IMR-90 (cell line): ENCODE measurements around the gene IL5RA. TPM values are rescaled to one million over a fixed set of nuclear protein-coding genes. Genes with fewer than 3 reads are reported as not detected.

Experiments used
- ATAC-seq: fragments of 200-7000 bp; cut with Tn5 transposase; 2 replicates; pipeline ENCODE4 v1.9.1; 2020; ENCODE audit warnings: low read depth, mild to moderate bottlenecking, moderate library complexity
- BruUV-seq: library from RNA; stranded (reverse); fragments of 400-500 nt; replicated peaks from 2 replicates; lab custom pipeline; 2021; lab: Mats Ljungman, UMichigan
- CTCF ChIA-PET: fragments of 300-600 bp; formaldehyde crosslinking; extraction: SDS; loops from one replicate; lab custom pipeline; 2021; ENCODE audit warnings: antibody characterized with exemption; lab: Yijun Ruan, JAX
- POLR2A ChIA-PET: fragments of 300-600 bp; sonication (Branson Sonifier 250); formaldehyde crosslinking; loops from one replicate; lab custom pipeline; 2022; ENCODE audit warnings: antibody characterized with exemption; ENCODE audit not compliant: unreplicated experiment; lab: Charles Lee
- DNase-seq: peaks from one replicate; pipeline ENCODE4 v3.0.0; 2013
- H2AFZ ChIP-seq: replicated peaks from 2 replicates; pipeline ENCODE3; 2013; ENCODE audit warnings: low read length, mild to moderate bottlenecking; ENCODE audit not compliant: poor library complexity
- H2AK5ac ChIP-seq: 2 replicates; pipeline ENCODE4 v1.6.1; 2013; ENCODE audit warnings: low read depth, low read length, inconsistent platforms
- H2AK9ac ChIP-seq: replicated peaks from 2 replicates; pipeline ENCODE3; 2013; ENCODE audit warnings: mild to moderate bottlenecking, low read depth, low read length, moderate library complexity; ENCODE audit not compliant: poor library complexity
- H2BK120ac ChIP-seq: 2 replicates; pipeline ENCODE4 v1.6.1; 2013; ENCODE audit warnings: low read depth, low read length, inconsistent platforms
- H2BK15ac ChIP-seq: 3 replicates; pipeline ENCODE4 v1.6.1; 2013; ENCODE audit warnings: low read depth, low read length, inconsistent platforms
- H2BK20ac ChIP-seq: 2 replicates; pipeline ENCODE4 v1.6.1; 2013; ENCODE audit warnings: low read depth, mild to moderate bottlenecking, inconsistent platforms, low read length, moderate library complexity
- H2BK5ac ChIP-seq: 2 replicates; pipeline ENCODE4 v1.6.1; 2013; ENCODE audit warnings: mild to moderate bottlenecking, low read depth, low read length, inconsistent platforms; ENCODE audit not compliant: poor library complexity, severe bottlenecking
- H3K14ac ChIP-seq: replicated peaks from 2 replicates; pipeline ENCODE4 v1.6.1; 2013; ENCODE audit warnings: low read depth, low read length, inconsistent platforms
- H3K18ac ChIP-seq: 2 replicates; pipeline ENCODE4 v1.6.1; 2013; ENCODE audit warnings: low read depth, low read length, control low read depth
- H3K23ac ChIP-seq: 2 replicates; pipeline ENCODE4 v1.6.1; 2013; ENCODE audit warnings: low read depth, low read length, inconsistent platforms
- H3K27ac ChIP-seq: 2 replicates; pipeline ENCODE4 v1.5.1; 2013; ENCODE audit warnings: mild to moderate bottlenecking, control low read depth, low read length; ENCODE audit not compliant: insufficient read depth
- H3K27me3 ChIP-seq: 2 replicates; pipeline ENCODE4 v1.6.1; 2013; ENCODE audit warnings: low read length; ENCODE audit not compliant: control insufficient read depth, insufficient read depth
- H3K36me3 ChIP-seq: 2 replicates; pipeline ENCODE4 v1.6.1; 2013; ENCODE audit warnings: low read length, mixed read lengths; ENCODE audit not compliant: control insufficient read depth, insufficient read depth
- H3K4ac ChIP-seq: 2 replicates; pipeline ENCODE4 v1.6.1; 2013; ENCODE audit warnings: low read depth, low read length, inconsistent platforms
- H3K4me1 ChIP-seq: 2 replicates; pipeline ENCODE4 v1.6.1; 2013; ENCODE audit warnings: low read length, mixed read lengths; ENCODE audit not compliant: control insufficient read depth, insufficient read depth
- H3K4me2 ChIP-seq: 2 replicates; pipeline ENCODE4 v1.6.1; 2013; ENCODE audit warnings: low read depth, mild to moderate bottlenecking, control low read depth, low read length, moderate library complexity
- H3K4me3 ChIP-seq: 2 replicates; pipeline ENCODE4 v1.5.1; 2013; ENCODE audit warnings: low read depth, mild to moderate bottlenecking, control low read depth, low read length, moderate library complexity; ENCODE audit not compliant: insufficient read depth
- H3K56ac ChIP-seq: 2 replicates; pipeline ENCODE4 v1.6.1; 2013; ENCODE audit warnings: low read length, inconsistent platforms; ENCODE audit not compliant: insufficient read depth; ENCODE audit errors: extremely low read depth
- H3K79me1 ChIP-seq, 2 experiments: 2 replicates each; pipeline ENCODE4 v1.6.1; 2013; ENCODE audit warnings: low read length in 2 of 2, inconsistent platforms in 1 of 2, low read depth in 1 of 2
- H3K9ac ChIP-seq: 2 replicates; pipeline ENCODE4 v1.6.1; 2013; ENCODE audit warnings: low read depth, low read length, control low read depth
- H3K9me1 ChIP-seq: 2 replicates; pipeline ENCODE4 v1.6.1; 2013; ENCODE audit warnings: low read length, inconsistent platforms; ENCODE audit not compliant: insufficient read depth
- H3K9me3 ChIP-seq: 2 replicates; pipeline ENCODE4 v1.6.1; 2013; ENCODE audit warnings: low read length; ENCODE audit not compliant: control insufficient read depth, insufficient read depth
- H4K20me1 ChIP-seq: 2 replicates; pipeline ENCODE4 v1.6.1; 2013; ENCODE audit warnings: low read length, inconsistent platforms; ENCODE audit not compliant: insufficient read depth
- H4K5ac ChIP-seq: 2 replicates; pipeline ENCODE4 v1.6.1; 2013; ENCODE audit warnings: mild to moderate bottlenecking, low read depth, low read length, control low read depth
- H4K8ac ChIP-seq, 2 experiments: 2 replicates each; pipeline ENCODE4 v1.6.1; 2013; ENCODE audit warnings: low read depth in 2 of 2, low read length in 2 of 2, control low read depth in 1 of 2, inconsistent platforms in 1 of 2
- H4K91ac ChIP-seq: 2 replicates; pipeline ENCODE4 v1.6.1; 2013; ENCODE audit warnings: low read depth, low read length, inconsistent platforms; ENCODE audit not compliant: insufficient read depth
- BHLHE40 ChIP-seq: fragments of 150-350 bp; IDR thresholded peaks from 2 replicates; pipeline ENCODE4 v1.6.1; 2016; ENCODE audit warnings: mild to moderate bottlenecking, low read depth, low read length
- CEBPB ChIP-seq: IDR thresholded peaks from 2 replicates; pipeline ENCODE4 v1.6.1; 2012; ENCODE audit warnings: low read depth, low read length, improper control_type of control experiment
- RFX5 ChIP-seq: IDR thresholded peaks from 2 replicates; pipeline ENCODE4 v1.8.0; 2012; ENCODE audit warnings: low read depth, mild to moderate bottlenecking, low read length, moderate library complexity
- SMC3 ChIP-seq: fragments of 150-350 bp; IDR thresholded peaks from 2 replicates; pipeline ENCODE4 v1.6.1; 2016; ENCODE audit warnings: low read depth, mild to moderate bottlenecking, antibody characterized with exemption, low read length, moderate library complexity
- WGBS, 2 experiments: methylation state at CpG; one replicate each; pipeline versions ENCODE4 v1.1.5 to v1.1.7; 2013; ENCODE audit warnings: missing lambda C conversion rate in 2 of 2; ENCODE audit not compliant: insufficient read length in 1 of 2; ENCODE audit errors: extremely low coverage in 2 of 2; 5-methylcytosine and 5-hydroxymethylcytosine counted together
- dilution Hi-C: fragments of 300-500 bp; cut with HindIII; formaldehyde crosslinking; loops from one replicate; pipeline ENCODE4 v1.14.3; 2018; ENCODE audit warnings: low sequenced_read_pairs; ENCODE audit not compliant: unreplicated experiment
- in situ Hi-C: fragments of 300-500 bp; cut with MboI; formaldehyde crosslinking; loops from 3 replicates; pipeline ENCODE4 v1.14.3; 2019; ENCODE audit warnings: low sequenced_read_pairs, inconsistent platforms, mixed read lengths
- intact Hi-C: fragments of 100-400 bp; cut with micrococcal nuclease; formaldehyde crosslinking; loops from 2 replicates; pipeline ENCODE4 v1.10.0; 2022
- polyA plus RNA-seq, 3 experiments: library from polyadenylated mRNA; depleted of rRNA; stranded (reverse); fragments of >200 nt; gene quantifications; 2 replicates each; pipeline ENCODE4 v1.2.3, GENCODE V29; 2012; ENCODE audit warnings: low replicate concordance in 1 of 3
- total RNA-seq: library from RNA; depleted of rRNA; stranded (reverse); fragments of >200 nt; gene quantifications from 2 replicates; pipeline ENCODE4 v1.2.3, GENCODE V29; 2012
- TF ChIP-seq, protein P1 (sequence below): conservative IDR thresholded peaks from 2 replicates; pipeline ENCODE4 v1.5.1; 2012; ENCODE audit warnings: mild to moderate bottlenecking, low read depth, low read length, improper control_type of control experiment
- TF ChIP-seq, protein P2 (sequence below): fragments of 150-350 bp; IDR thresholded peaks from 2 replicates; pipeline ENCODE4 v1.6.1; 2017; ENCODE audit warnings: mild to moderate bottlenecking, antibody characterized with exemption, low read length, low read depth
- TF ChIP-seq, protein P3 (sequence below): fragments of 150-350 bp; IDR thresholded peaks from 2 replicates; pipeline ENCODE4 v1.6.1; 2016; ENCODE audit warnings: low read depth, mild to moderate bottlenecking, low read length, moderate library complexity, borderline replicate concordance

Gene IL5RA
- total and polyA plus RNA-seq, 2 of the 4 experiments (the other 2 are of a cell fraction), result not detected

DNA sequence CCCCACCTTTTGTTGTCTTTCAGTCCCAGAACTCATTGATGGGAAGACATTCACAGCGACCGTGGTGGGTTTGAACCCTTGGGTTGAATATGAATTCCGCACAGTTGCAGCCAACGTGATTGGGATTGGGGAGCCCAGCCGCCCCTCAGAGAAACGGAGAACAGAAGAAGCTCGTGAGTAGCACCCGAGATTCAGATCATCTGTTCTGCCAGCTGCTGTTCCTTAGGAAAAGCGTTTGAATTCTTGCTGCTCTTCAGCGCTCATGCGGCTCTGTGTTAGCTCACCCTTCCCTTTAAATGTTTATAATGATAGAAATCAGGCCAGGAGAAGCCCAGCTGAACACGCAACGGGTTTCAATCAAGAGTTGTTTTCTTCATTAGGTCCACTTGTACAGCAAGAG, 73.0 kb downstream of the IL5RA start:
- Histone ChIP-seq H3K56ac (no peak overlapping the region), H3K9ac (no peak overlapping the region), H2BK20ac (no peak overlapping the region), H3K27me3 (no peaks in the 10 kb centered on the region), H3K27ac (no peak overlapping the region), H2BK120ac (no peak overlapping the region), H4K8ac (no peak overlapping the region), H2AK9ac (no peak overlapping the region), H3K4me1 (no peaks in the 10 kb centered on the region), H3K4me2 (no peak overlapping the region), H3K14ac (no peak overlapping the region), H3K4me3 (no peak overlapping the region), H3K18ac (no peak overlapping the region), H2AFZ (no peak overlapping the region), H2BK5ac (no peak overlapping the region), H3K4ac (no peak overlapping the region), H2AK5ac (no peak overlapping the region), H3K9me1 (no peaks in the 10 kb centered on the region), H3K9me3 (peaks cover 2% of the 10 kb centered on the region; the same call in 1 of the 2 replicates), H3K79me1 (no peaks in the 10 kb centered on the region), H4K20me1 (no peaks in the 10 kb centered on the region), H4K91ac (no peak overlapping the region), H3K36me3 (no peaks in the 10 kb centered on the region), H2BK15ac (no peak overlapping the region), H3K23ac (no peak overlapping the region), H4K5ac (no peak overlapping the region)
- dilution Hi-C loops, result no loop called here
- in situ Hi-C loops, result no loop called here
- TF ChIP-seq SMC3 (no peak), CEBPB (no peak), BHLHE40 (no peak), RFX5 (no peak)
- TF ChIP-seq, protein P1, sequence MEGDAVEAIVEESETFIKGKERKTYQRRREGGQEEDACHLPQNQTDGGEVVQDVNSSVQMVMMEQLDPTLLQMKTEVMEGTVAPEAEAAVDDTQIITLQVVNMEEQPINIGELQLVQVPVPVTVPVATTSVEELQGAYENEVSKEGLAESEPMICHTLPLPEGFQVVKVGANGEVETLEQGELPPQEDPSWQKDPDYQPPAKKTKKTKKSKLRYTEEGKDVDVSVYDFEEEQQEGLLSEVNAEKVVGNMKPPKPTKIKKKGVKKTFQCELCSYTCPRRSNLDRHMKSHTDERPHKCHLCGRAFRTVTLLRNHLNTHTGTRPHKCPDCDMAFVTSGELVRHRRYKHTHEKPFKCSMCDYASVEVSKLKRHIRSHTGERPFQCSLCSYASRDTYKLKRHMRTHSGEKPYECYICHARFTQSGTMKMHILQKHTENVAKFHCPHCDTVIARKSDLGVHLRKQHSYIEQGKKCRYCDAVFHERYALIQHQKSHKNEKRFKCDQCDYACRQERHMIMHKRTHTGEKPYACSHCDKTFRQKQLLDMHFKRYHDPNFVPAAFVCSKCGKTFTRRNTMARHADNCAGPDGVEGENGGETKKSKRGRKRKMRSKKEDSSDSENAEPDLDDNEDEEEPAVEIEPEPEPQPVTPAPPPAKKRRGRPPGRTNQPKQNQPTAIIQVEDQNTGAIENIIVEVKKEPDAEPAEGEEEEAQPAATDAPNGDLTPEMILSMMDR, result no peak
- TF ChIP-seq, protein P2, sequence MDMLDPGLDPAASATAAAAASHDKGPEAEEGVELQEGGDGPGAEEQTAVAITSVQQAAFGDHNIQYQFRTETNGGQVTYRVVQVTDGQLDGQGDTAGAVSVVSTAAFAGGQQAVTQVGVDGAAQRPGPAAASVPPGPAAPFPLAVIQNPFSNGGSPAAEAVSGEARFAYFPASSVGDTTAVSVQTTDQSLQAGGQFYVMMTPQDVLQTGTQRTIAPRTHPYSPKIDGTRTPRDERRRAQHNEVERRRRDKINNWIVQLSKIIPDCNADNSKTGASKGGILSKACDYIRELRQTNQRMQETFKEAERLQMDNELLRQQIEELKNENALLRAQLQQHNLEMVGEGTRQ, result no peak
- TF ChIP-seq, protein P3, sequence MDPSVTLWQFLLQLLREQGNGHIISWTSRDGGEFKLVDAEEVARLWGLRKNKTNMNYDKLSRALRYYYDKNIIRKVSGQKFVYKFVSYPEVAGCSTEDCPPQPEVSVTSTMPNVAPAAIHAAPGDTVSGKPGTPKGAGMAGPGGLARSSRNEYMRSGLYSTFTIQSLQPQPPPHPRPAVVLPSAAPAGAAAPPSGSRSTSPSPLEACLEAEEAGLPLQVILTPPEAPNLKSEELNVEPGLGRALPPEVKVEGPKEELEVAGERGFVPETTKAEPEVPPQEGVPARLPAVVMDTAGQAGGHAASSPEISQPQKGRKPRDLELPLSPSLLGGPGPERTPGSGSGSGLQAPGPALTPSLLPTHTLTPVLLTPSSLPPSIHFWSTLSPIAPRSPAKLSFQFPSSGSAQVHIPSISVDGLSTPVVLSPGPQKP, result no peak
- ATAC-seq (no peak), DNase-seq (no peak)
- BruUV-seq, result no TSS peak
- ChIA-PET CTCF (no interaction called here), POLR2A (no interaction called here)
- 80% methylated on average over 1 of the region's 13 CpGs; no CpG with 5 or more reads in 1 of the 2 experiments for WGBS, 2 experiments
- intact Hi-C loops, result no loop called here
